Left lobe of liver (tissue), 2 donors: ENCODE measurements around the gene SOX1. TPM values are rescaled to one million over a fixed set of nuclear protein-coding genes. Genes with fewer than 3 reads are reported as not detected.

Source experiments
- ATAC-seq: fragments of 200-7000 bp; cut with Tn5 transposase; one replicate; pipeline ENCODE4 v1.9.1; 2020; ENCODE audit warnings: mild to moderate bottlenecking, moderate library complexity
- DNase-seq: peaks from one replicate; pipeline ENCODE4 v3.0.0-alpha.2; 2020; ENCODE audit warnings: low spot score
- total RNA-seq: library from RNA; stranded (reverse); gene quantifications from one replicate; pipeline ENCODE4 v1.2.1, GENCODE V29; 2021
- donor health status: DM: no; HTN: no; CAD: no; lungs with moderate emphysema.
- donor health status: DM: no; HTN: yes; CAD: no.

SOX1 gene
- total RNA-seq = not detected

DNA sequence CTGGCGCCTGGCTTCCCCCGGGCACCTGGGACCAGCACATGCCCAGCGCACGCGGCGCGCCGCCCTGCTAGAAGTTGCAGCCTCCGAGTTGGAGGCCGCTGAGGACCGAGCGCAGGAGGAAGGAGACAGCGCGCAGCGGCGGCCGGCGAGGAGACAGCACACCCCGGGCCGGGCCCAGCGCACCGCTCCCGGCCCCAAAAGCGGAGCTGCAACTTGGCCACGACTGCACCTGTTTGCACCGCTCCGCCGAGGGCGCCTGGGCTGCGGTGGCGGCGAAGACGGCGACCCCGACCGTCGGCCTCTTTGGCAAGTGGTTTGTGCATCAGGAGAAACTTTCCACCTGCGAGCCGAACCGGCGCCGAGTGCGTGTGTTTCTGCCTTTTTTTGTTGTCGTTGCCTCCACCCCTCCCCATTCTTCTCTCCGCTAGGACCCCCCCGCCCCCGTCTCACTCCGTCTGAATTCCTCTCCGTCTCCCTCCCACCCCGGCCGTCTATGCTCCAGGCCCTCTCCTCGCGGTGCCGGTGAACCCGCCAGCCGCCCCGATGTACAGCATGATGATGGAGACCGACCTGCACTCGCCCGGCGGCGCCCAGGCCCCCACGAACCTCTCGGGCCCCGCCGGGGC is at the start of gene SOX1:
TSS of gene SOX1 (plus strand) at position 34 of the 626 bp plus-strand sequence. CDS start at position 544, 510 bp downstream.
- no peak for ATAC-seq
- no peak for DNase-seq

DNA sequence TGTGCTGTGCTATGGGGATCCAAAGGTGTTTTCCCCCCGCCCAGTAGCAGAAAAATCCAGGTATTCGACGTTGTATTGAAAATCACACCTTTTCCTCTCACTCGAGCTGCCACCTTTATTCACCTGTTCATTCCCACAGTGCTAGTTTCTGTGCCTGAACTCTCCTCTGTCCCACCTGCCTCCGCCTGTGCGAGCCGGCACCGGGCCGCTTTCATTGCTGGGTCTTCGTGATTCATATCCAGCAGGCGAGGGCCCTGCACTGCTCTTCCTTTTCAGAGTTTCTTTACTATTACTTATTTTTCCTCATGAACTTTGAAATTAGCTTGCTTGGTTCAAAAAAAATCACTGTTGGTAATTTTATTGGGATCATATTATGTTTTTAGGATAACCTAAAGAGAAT is 42.4 kb upstream of the SOX1 start:
- no peak for ATAC-seq
- no peak for DNase-seq

DNA sequence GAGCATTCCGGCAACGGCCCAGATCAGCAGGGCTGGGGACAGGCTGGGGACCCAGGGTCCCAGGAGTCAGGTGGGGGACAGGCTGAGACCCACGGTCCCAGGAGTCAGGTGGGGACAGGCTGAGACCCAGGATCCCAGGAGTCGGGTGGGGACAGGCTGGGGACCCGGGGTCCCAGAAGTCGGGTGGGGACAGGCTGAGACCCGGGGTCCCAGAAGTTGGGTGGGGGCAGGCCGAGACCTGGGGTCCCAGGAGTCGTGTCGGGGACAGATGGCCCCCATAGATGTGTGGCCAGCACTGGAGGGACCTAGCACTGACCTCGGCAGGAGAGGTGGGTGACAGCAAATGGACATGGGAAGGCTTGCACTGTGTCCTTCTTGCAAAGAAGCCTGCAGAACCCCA is 39.7 kb upstream of the SOX1 start:
- no peak for ATAC-seq

DNA sequence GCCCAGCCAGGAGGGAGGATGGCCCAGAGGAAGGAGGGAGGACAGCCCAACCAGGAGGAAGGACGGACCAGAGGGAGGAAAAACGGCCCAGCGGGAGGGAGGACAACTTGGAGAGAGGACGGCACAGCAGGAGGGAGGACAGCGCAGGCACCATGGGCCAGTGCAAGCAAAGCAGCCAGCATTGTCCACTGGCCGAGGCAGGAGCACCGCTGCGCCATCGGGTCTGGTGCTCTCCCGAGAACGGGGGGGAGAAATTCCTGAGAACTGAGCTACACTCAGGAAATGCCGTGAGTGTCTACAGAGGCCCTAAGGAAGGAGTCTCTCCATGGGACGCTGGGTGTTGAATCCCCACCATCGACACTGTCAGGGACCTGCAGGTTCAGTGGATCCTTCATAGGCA is 38.5 kb upstream of the SOX1 start:
- DNase-seq = no peak
- no peak for ATAC-seq

More for the DNA sequence above, 39.7 kb upstream of the SOX1 start:
- DNase-seq = no peak

DNA sequence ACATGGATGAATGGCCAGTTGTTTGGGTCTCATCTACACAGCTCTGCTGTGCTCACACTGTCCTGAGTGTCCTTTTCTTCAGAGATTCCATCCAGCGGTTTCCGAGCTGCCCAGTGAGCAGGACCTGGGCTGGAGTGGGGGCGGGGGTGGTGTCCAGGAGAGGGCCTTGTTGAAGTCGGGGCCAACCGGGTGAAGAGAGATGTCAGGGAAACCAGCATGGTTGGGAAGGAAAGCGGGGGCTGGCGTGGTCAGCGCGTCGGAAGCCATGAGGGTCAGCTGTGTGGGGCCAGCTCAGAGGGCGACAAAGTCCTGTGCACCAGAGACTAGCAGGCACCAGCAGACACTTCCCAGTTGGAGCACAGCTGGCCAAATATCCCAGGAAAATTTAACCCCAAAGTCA is 37.8 kb upstream of the SOX1 start:
- DNase-seq (no peak), ATAC-seq (no peak)

DNA sequence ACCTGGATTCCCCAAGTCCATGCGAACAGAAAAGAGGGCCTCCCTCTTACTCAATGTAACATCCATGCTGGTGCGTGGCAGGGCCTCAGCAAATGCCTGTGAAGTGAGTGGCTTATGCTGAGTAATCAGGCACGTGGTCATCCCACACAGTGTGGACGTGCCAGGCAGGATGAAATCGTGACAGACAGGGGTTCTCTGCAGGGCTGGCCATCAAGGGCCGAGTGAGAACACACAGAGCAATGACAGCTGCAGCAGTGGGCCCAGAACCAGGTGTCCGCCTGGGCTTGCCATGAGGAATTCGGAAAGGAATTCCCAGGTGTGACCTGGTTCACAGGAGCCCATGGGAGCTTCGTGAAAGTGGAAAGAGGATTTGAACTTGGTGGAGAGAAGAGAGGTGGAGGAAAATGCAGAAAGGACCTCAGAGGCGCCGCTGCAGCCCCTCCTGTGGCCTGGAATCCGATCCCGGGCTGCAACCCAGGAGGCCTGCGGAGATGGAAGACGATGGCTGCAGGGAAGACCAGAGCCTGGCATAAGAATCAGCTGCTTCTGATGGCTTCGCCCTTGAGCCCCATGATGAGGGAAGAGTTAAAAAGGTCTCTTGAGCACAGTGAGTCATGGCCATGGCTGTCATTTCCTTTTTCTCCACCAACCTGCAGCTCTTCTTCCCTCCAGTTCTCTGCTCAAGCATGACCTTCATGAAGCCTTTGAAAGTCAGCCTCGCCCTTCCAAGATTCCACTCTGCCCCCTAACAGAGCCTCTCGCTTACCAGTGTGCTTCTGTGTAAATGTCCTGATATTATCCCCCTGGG is 34.6 kb upstream of the SOX1 start:
- DNase-seq (no peak), ATAC-seq (no peak)

DNA sequence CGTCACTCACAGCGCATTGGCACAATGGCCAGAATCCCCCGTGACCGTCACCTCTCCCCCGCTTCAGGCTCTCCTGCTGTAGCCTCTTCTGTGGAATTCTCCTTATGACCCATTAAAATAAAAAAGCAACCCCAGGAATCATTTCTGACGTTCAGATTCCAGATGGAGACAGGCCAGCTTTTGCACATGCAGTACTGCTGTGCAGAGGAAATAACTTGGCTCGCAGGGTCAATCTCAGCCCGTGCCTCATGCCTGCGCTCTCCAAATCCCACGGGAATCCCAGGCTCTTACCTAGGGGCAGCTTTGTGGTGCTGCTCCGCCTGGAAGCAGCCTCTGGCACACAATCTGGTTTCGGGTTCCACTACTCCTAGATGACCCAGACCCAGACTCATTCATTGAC is 32.7 kb upstream of the SOX1 start:
- ATAC-seq (no peak), DNase-seq (no peak)

DNA sequence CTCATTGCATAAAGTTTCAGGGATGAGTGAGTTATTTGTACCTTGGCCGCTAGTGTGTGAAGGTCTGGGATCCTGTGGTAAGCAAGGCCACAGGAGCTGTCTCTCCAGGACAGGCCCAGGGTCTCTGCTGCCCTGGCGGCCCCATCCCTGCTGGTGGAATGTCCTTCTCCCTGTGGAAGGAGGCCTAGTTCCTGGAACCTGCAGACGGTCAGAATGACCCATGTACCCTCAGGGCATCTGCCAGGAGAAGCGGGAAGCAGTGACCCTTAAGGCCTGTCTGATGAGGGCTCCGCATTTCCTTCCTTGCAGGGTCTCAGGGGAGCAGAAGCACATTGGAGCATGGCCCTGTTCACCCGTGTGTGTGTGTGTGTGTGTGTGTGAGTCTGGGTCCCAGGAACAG is 32.1 kb upstream of the SOX1 start:
- DNase-seq (no peak), ATAC-seq (no peak)

DNA sequence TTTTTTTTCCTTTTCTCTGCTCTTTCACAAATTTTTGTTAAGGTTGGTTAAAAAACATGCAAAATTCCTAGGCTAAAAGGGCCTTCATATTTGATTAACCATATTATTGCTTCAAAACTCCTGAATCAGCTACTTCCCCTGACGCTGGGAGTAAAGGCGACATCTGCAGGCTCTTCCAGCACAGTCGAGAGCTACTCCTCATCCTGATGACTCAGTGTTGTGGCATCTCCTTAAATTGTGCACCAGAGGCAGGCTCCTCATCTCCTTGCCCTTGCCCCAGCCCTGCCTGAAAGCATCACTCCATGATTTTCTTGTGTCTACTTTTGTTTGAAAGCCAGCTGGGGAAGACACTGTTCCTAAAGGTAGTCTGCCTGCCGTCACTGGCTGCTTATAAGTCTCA is 24.5 kb upstream of the SOX1 start:
- DNase-seq = no peak
- no peak for ATAC-seq

DNA sequence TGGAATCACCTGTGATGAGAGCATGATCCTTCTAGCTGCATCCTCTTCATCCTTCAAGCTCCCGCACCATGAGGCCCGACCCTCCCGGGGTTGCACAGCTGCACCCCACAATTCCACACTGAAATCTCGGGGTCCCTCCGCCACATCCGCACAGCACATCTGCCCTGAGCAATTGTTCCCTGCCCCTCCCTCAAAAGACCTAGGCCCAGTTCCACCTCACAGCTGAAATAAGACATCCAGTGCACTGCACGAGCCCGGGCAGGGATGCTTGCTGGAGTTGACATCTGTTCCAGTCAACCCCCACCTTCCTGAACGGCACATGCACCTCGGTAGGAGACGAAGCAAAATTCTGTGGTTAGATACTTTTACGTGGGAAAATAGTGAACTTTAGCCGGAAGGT is 14.7 kb upstream of the SOX1 start:
- no peak for DNase-seq
- ATAC-seq = no peak

DNA sequence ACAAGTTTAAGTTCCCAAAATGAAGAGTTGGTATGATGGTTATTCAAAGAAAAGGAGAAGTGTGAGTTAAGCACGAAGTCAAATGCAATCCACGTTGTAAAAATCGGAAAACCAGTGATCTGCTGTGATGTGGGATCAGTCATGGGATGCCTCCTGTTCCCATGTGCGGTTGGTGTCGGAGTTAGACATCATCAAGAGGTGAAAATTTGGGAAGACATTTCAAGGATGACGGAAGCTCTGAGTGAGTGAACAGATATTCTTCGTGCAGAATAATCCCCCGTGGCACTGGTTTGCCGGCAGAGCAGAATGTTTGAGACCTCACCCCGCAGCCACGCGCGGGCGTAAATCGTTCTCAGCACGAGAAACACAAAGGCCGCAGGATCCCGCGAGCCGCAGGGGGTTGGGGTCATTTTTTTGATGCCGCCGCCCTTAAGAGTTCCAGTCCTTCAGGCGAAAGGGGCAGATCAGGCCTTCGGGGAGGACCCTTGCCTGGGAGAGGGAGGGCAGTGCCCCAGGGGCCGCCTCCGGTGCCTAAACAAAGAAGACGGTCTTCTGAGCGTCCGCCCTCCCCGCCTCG is 13.7 kb upstream of the SOX1 start:
- ATAC-seq (no peak), DNase-seq (no peak)

DNA sequence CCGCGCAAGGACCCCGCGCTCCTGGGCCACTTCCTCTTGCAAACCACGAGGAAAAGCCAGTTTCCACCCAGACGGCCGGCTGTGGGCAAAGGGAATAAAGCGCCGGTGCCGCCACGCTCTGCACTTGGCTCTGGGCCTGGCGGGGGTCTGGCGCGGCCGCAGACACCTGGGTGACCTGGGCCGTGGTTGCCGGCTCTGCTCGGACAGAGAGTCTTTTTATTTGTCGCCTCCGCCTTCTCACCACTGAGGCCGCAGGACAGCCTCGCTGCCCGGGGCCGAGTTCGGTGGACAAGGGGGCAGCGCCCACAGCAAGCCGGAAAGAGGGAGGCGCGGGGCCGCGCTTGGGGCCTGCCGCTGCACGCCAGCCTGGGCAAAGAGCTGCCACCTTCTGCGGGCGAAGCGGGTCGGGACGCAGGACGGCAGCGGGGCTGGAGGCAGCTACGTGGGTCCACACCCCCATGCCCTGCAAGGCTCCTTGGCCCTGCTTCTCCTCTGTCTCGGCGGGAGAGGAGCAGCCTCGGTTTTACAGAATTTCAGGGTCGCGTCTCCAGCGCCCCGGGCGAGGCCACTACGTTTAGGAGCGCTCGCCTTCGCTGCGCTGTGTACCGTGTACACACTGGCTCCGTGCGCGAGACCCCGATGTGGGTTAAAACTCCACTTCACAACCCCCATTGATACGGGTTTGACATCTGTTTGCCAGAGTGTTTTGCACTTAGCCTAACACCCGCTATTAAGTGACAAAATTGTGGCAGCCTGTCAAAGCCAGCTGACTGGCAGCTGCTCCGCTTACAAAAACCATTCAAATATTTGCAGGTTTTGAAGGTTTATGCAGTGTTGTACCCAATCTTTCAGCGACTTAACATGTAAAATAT is 13.0 kb upstream of the SOX1 start:
- ATAC-seq (no peak), DNase-seq (no peak)

DNA sequence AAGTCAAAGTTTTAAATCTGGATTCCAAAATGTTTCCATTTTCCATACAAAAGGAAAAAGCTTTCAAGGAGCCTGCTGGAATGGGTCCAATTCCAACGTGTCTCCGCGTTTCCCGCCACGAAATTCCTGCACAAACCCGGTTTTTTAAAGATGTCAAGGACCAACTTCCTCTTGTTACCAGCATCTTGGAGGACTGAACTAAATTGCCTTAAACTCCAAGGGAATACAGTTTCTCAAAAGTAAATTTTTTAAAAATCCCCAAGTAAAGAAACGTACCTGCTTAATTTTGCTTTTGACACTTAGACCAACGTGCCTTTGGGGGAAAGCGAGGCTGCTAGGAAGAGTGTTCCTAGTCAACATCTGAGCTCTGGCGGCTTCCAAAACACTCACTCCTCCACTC is 12.3 kb upstream of the SOX1 start:
- ATAC-seq = no peak
- DNase-seq = no peak

DNA sequence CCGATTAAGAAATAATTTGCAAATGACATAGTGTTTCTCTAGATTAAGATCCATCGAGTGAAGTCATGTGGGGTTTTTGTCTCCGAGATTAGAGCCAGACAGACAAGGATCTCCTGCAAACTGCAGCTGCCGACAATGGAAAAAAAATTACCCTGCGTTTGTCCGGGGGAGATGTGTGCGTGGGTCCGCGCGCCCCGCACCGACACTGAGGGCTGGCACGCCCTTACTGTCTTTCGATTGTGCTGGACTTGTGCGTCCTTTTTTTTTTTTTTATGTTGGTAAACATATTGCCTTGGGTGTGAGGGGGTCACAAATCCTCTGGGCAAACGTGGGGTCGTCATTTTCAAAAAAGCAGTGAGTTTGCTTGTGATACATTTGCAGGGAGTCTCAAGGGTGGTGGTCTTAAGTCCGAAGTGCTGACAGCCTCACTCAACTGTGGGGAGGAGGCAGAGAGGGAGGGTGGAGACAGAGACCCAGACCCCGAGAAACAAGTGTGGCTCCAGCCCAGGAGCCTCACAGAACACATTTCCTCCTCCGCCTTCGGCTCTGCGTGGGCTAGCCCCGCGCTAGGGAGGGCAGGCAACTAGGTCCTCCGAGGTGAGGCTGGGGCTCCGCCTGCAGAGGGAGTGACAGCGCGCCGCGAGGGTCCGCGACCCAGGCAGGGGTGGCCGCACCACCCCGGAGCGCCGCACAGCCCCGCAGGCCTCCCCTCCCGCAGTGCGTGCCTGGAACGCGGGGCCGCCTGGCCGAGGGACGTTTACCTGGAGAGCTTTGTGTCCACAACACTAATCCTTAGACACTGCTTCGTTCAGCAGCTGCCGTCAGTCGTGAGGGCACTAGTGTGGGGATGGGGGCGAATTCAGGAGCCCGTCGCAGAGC is 11.7 kb upstream of the SOX1 start:
- DNase-seq (no peak), ATAC-seq (no peak)

DNA sequence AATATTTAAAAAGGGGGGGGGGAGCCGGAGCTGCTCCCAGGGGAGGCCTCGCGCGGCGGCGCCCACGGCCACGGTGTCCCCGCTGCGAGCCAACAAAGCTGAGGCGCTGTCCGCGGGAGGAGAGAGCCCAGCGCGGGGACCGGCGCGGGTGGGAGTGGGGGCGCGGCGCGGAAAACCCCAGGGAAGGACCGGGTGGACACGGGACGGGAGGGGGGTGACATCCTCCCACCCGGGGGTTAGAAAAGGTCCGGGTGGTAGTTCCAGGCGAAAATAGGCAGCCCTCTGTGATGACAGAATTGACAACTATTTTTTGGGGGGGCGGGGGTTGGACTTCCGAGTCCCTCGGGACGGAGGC is 11.1 kb upstream of the SOX1 start:
- ATAC-seq = no peak

DNA sequence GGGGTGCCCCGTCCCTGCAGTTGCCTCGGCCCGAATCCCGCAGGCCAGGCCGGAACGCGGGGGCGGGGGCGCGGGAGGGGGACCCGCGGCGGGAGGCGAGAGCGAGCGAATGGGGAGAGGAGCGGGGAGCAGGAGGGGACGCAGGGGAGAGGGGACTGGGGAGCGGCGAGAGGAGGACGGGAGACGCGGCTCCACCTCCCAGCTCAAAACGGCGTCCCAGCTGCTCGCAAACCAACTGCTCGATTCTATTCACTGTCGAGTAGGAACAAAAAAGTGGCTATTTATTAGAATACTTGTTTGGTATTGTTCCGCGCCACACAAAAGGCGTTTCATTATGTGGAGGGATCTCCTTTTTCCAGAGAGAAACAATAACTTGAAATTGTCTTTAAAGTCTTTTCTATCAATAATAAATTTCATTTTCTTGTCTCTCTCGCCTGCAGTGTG is 10.6 kb upstream of the SOX1 start:
- no peak for DNase-seq
- ATAC-seq = no peak

More for the DNA sequence above, 11.1 kb upstream of the SOX1 start:
- no peak for DNase-seq

DNA sequence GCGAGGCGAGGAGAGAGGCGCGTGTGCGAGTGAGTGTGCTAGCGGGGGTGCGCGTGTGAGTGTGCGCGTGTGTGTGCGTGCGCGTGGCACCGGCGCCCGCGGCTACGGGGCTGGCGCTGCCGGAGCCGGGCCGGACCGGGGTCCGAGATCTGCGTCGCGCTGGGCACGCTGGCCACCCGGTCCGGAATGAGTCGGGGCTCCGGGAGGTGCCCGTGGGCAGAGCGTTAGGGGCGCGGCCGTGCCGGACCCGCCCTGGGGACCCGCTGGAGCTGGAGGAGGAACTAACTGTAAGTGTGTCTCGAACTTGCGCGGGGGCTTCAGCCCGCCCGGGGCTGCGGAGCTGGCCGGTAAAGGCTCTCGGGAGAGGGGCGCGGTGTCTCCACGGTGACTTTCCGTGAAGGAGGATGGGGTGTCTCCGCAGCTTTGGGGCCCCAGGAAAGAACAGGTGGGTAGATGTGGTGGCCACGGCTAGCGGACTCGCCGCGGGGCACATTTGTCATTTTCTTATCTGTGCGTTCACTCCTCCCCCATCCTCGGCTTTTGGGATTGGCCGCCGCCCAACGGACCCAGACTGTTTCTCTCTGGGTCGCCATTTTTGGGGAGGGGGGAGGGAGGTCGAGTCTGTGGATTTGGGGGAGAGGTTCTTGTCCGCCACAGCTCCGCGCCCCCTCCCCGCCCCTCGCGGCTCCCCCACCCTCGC is 10.1 kb upstream of the SOX1 start:
- no peak for ATAC-seq
- no peak for DNase-seq

DNA sequence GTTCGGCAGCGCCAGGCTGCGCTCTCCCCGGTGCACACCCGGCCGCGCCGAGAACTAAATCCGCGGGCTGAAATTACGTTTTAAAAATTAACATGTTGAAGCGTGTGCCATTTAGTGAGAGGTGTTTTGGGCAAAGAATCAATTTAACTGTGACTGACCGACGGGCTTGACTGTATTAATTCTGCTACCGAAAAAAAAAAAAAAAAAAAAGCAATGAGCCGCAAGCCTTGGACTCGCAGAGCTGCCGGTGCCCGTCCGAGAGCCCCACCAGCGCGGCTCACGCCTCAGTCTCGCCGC is 9.6 kb upstream of the SOX1 start:
- no peak for DNase-seq
- ATAC-seq = no peak

DNA sequence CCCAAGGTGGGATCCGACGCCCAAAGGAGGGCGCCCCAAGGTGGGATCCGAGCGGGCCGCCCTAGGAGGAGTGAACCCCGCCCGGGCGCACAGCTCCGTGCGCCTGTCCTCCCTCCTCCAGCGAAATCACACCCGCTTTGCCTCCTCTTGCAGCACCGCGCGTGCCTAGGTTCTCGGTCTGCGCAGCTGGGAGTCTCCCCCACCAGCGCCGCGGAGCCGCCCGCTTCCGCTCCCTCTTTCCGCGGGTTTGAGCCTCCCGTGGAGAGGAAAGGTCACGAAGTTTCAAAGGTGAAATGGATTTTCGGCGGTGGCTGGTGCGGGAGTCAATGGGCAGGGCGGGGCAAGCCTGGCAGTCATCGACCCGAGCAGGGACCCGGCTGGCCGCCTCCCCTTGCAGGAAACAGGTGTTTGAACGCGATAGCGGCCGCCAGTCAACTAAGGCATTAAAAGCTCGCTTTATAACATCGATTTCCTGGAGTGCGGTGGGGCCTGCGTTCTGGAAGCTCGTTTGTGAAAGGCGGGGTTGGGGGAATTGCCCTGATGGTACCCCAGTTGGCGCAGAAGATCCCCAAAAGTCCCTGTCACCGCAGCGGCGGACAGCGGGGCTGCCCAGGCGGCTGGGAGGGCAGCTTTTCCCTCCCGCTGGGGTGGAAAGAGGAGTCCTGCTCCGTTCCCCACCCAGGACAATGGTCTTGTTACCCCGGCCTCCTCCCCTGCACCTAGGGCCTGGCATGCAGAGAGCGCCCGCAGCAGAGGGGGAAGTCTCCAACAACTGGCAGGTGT is 9.0 kb upstream of the SOX1 start:
- no peak for ATAC-seq
- DNase-seq = no peak
